ENCODE data around the gene TRPM8. TPM values are rescaled to one million over a fixed set of nuclear protein-coding genes. Genes with fewer than 3 reads are reported as not detected.

TRPM8 gene
- total RNA-seq, 4 donors from 2014 or later = 1.7 TPM; not detected in 3

- no peak for TF ChIP-seq CTCF (IDR thresholded peaks at IDR 0.05; ENCODE audit: low read depth)
These were observed 130.2 kb downstream of the TRPM8 start for GRCh38 chr2:234047361-234047760.

GRCh38 chr2:234048049-234048448, 130.9 kb downstream of the TRPM8 start:
- no peak for TF ChIP-seq CTCF (IDR thresholded peaks at IDR 0.05; ENCODE audit: low read depth)

GRCh38 chr2:234050455-234051135, 133.4 kb downstream of the TRPM8 start, which contains the start of gene SPP2:
SPP2 (plus strand) TSS chr2:234050702; CDS start chr2:234050787, 85 bp downstream.
- TF ChIP-seq CTCF (IDR thresholded peaks at IDR 0.05; ENCODE audit: low read depth) = no peak

GRCh38 chr2:234051374-234052070, 134.3 kb downstream of the TRPM8 start:
- no peak for TF ChIP-seq CTCF (IDR thresholded peaks at IDR 0.05; ENCODE audit: low read depth)

GRCh38 chr2:234058881-234059280, 141.7 kb downstream of the TRPM8 start:
- no peak for TF ChIP-seq CTCF (IDR thresholded peaks at IDR 0.05; ENCODE audit: low read depth)

GRCh38 chr2:234060236-234060635, 143.1 kb downstream of the TRPM8 start:
- no peak for TF ChIP-seq CTCF (IDR thresholded peaks at IDR 0.05; ENCODE audit: low read depth)

- TF ChIP-seq CTCF (IDR thresholded peaks at IDR 0.05; ENCODE audit: low read depth) = no peak
These were observed 144.6 kb downstream of the TRPM8 start for GRCh38 chr2:234061624-234062257.
